Keratinocyte (primary cell): Measurements from ENCODE around the gene ZNF423. TPM values are rescaled to one million over a fixed set of nuclear protein-coding genes. Genes with fewer than 3 reads are reported as not detected.

Experiments
- DNase-seq: peaks from one replicate; pipeline ENCODE4 v3.0.0-alpha.2; 2011; ENCODE audit warnings: low read depth, missing footprints, low spot score
- FAIRE-seq: peaks from 2 replicates; lab custom pipeline; 2011; peaks lifted over from hg19 to GRCh38; lab: Jason Lieb, UNC
- H2AFZ ChIP-seq: 2 replicates; pipeline ENCODE4 v1.6.0; 2012; ENCODE audit warnings: low read length, control low read depth, inconsistent platforms; ENCODE audit not compliant: control insufficient read depth
- H3K27ac ChIP-seq: 2 replicates; pipeline ENCODE4 v1.5.1; 2011; ENCODE audit warnings: low read length; ENCODE audit not compliant: control insufficient read depth, insufficient read depth
- H3K27me3 ChIP-seq: 3 replicates; pipeline ENCODE4 v1.6.0; 2011; ENCODE audit warnings: low read length; ENCODE audit not compliant: control insufficient read depth, insufficient read depth; ENCODE audit errors: extremely low read depth
- H3K36me3 ChIP-seq, 2 experiments: 2 replicates in 1 of 2; 3 replicates in 1 of 2; pipeline ENCODE4 v1.5.1; 2011; ENCODE audit warnings: low read length in 2 of 2, mild to moderate bottlenecking in 1 of 2; ENCODE audit not compliant: control insufficient read depth in 2 of 2, insufficient read depth in 2 of 2; ENCODE audit errors: extremely low read depth in 1 of 2
- H3K4me1 ChIP-seq: 3 replicates; pipeline ENCODE4 v1.5.1; 2011; ENCODE audit warnings: low read length; ENCODE audit not compliant: control insufficient read depth, insufficient read depth; ENCODE audit errors: extremely low read depth
- H3K4me2 ChIP-seq: 3 replicates; pipeline ENCODE4 v1.6.0; 2011; ENCODE audit warnings: low read depth, low read length; ENCODE audit not compliant: control insufficient read depth, insufficient read depth; ENCODE audit errors: extremely low read depth
- H3K4me3 ChIP-seq, 3 experiments: fragments of 200-600 bp in 1 of 3; sonication (generic) in 1 of 3; 2 replicates in 2 of 3; 3 replicates in 1 of 3; pipeline ENCODE4 v1.5.1; 2011 to 2016; ENCODE audit warnings: low read length in 3 of 3, mild to moderate bottlenecking in 3 of 3, control low read depth in 2 of 3, inconsistent platforms in 1 of 3, low read depth in 1 of 3, mixed read lengths in 1 of 3, mixed run types in 1 of 3, moderate library complexity in 1 of 3; ENCODE audit not compliant: control insufficient read depth in 2 of 3, insufficient read depth in 2 of 3; ENCODE audit errors: extremely low read depth in 1 of 3
- H3K79me2 ChIP-seq: 2 replicates; pipeline ENCODE4 v1.6.0; 2012; ENCODE audit warnings: low read length; ENCODE audit not compliant: control insufficient read depth, insufficient read depth
- H3K9ac ChIP-seq: 3 replicates; pipeline ENCODE4 v1.6.0; 2011; ENCODE audit warnings: low read length; ENCODE audit not compliant: control insufficient read depth, insufficient read depth; ENCODE audit errors: extremely low read depth
- H3K9me1 ChIP-seq: 3 replicates; pipeline ENCODE4 v1.6.0; 2011; ENCODE audit warnings: low read length; ENCODE audit not compliant: control insufficient read depth, insufficient read depth; ENCODE audit errors: extremely low read depth
- H3K9me3 ChIP-seq: 2 replicates; pipeline ENCODE4 v1.5.1; 2012; ENCODE audit warnings: low read depth, low read length; ENCODE audit not compliant: control insufficient read depth
- H4K20me1 ChIP-seq: 3 replicates; pipeline ENCODE4 v1.6.0; 2011; ENCODE audit warnings: low read length; ENCODE audit not compliant: control insufficient read depth, insufficient read depth; ENCODE audit errors: extremely low read depth
- EZH2 ChIP-seq: IDR thresholded peaks from one replicate; pipeline ENCODE4 v1.6.1; 2012; ENCODE audit warnings: inconsistent platforms, mild to moderate bottlenecking, low read length, moderate library complexity
- dilution Hi-C: fragments of 300-500 bp; cut with MboI; formaldehyde crosslinking; loops from one replicate; pipeline ENCODE4 v1.7.0; 2020; ENCODE audit warnings: low sequenced_read_pairs; ENCODE audit not compliant: extremely low pct_ligation_motif_present
- polyA plus RNA-seq, 5 experiments: library from polyadenylated mRNA; depleted of rRNA in 3 of 5; stranded (reverse) in 3 of 5; stranded (forward) in 1 of 5; unstranded in 1 of 5; fragments of >200 nt; gene quantifications; 1 replicate in 1 of 5; 2 replicates in 3 of 5; 3 replicates in 1 of 5; pipeline versions ENCODE4 v1.2.1 to v1.2.3, GENCODE V29; 2011 to 2012; ENCODE audit warnings: missing spikeins in 2 of 5, low read depth in 1 of 5, low replicate concordance in 1 of 5
- TF ChIP-seq, protein P1 (sequence below), 3 experiments: IDR thresholded peaks in 1 of 3; conservative IDR thresholded peaks in 1 of 3; optimal IDR thresholded peaks in 1 of 3; 2 replicates in 2 of 3; 3 replicates in 1 of 3; pipeline versions ENCODE3 to v1.5.1; 2011; ENCODE audit warnings: low read length in 3 of 3, mild to moderate bottlenecking in 3 of 3, moderate library complexity in 2 of 3, control low read depth in 1 of 3, inconsistent platforms in 1 of 3; ENCODE audit not compliant: insufficient read depth in 2 of 3; ENCODE audit errors: extremely low read depth in 1 of 3

ZNF423 gene
- polyA plus RNA-seq, 1 donor (not counting 4 experiments of a cell fraction or from before 2014, with no cell fraction given): 0.05 TPM

DNA sequence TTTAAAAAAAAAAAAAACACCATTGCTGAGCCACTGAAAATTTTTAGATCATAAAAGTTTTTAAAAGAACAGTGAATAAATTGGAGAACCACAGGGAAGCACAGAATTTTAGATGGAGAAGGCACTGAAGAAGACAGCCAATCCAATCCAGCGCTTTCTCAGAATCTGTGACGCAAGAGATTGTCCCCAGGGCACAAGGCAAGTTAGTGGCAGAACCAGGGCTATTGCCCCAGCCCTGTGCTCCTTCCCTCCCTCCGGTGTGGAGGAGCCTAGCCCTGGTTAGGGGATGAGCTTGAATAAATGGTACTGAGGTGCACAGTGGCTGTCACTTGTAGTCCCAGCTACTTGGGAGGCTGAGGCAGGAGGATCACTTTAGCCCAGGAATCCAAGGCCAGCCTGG is 108.3 kb downstream of the ZNF423 start:
- H3K27ac ChIP-seq: no peak overlapping the region
- dilution Hi-C loops: no loop called here
- no peaks in the 10 kb centered on the region for H3K4me1 ChIP-seq
- H3K9me1 ChIP-seq: no peaks in the 10 kb centered on the region
- no peak overlapping the region for H3K4me3 ChIP-seq
- no peaks in the 10 kb centered on the region for H4K20me1 ChIP-seq
- no peak for TF ChIP-seq EZH2
- TF ChIP-seq, protein P1, sequence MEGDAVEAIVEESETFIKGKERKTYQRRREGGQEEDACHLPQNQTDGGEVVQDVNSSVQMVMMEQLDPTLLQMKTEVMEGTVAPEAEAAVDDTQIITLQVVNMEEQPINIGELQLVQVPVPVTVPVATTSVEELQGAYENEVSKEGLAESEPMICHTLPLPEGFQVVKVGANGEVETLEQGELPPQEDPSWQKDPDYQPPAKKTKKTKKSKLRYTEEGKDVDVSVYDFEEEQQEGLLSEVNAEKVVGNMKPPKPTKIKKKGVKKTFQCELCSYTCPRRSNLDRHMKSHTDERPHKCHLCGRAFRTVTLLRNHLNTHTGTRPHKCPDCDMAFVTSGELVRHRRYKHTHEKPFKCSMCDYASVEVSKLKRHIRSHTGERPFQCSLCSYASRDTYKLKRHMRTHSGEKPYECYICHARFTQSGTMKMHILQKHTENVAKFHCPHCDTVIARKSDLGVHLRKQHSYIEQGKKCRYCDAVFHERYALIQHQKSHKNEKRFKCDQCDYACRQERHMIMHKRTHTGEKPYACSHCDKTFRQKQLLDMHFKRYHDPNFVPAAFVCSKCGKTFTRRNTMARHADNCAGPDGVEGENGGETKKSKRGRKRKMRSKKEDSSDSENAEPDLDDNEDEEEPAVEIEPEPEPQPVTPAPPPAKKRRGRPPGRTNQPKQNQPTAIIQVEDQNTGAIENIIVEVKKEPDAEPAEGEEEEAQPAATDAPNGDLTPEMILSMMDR (optimal IDR thresholded peaks at IDR 0.05 in 1 of 3, IDR thresholded peaks at IDR 0.05 in 1 of 3, conservative IDR thresholded peaks at IDR 0.05 in 1 of 3; ENCODE audit: extremely low read depth in 1 of 3, insufficient read depth in 2 of 3, low read length in 3 of 3): no peak
- H2AFZ ChIP-seq: no peak overlapping the region
- H3K9me3 ChIP-seq: no peaks in the 10 kb centered on the region
- H3K4me2 ChIP-seq: no peak overlapping the region
- no peak for DNase-seq
- H3K36me3 ChIP-seq: no peaks in the 10 kb centered on the region
- H3K27me3 ChIP-seq: no peaks in the 10 kb centered on the region
- no peaks in the 10 kb centered on the region for H3K79me2 ChIP-seq
- H3K9ac ChIP-seq: no peak overlapping the region
- FAIRE-seq: no peak

DNA sequence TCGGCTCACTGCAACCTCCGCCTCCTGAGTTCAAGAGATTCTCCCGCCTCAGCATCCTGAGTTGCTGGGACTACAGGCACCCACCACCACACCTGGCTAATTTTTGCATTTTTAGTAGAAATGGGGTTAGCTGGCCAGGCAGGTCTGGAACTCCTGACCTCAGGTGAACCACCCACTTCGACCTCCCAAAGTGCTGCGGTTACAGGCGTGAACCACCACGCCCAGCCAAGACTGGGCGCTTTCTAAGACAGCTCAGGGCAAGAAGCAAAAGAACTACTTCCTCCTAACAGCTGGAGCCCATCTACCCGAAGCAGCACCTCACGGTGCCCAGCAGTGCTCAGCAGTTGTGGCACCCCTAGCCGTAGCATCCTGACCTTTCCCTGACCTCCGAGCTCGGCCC is 109.4 kb downstream of the ZNF423 start:
- H3K4me2 ChIP-seq: no peak overlapping the region
- H3K27ac ChIP-seq: no peak overlapping the region
- H3K9me3 ChIP-seq: no peaks in the 10 kb centered on the region
- no peak overlapping the region for H2AFZ ChIP-seq
- H3K27me3 ChIP-seq: no peaks in the 10 kb centered on the region
- no peaks in the 10 kb centered on the region for H3K36me3 ChIP-seq
- no peak overlapping the region for H3K4me3 ChIP-seq
- dilution Hi-C loops: no loop called here
- no peaks in the 10 kb centered on the region for H3K4me1 ChIP-seq
- H3K9ac ChIP-seq: no peak overlapping the region
- H3K9me1 ChIP-seq: no peaks in the 10 kb centered on the region
- H4K20me1 ChIP-seq: no peaks in the 10 kb centered on the region
- TF ChIP-seq, protein P1 (optimal IDR thresholded peaks at IDR 0.05 in 1 of 3, IDR thresholded peaks at IDR 0.05 in 1 of 3, conservative IDR thresholded peaks at IDR 0.05 in 1 of 3; ENCODE audit: extremely low read depth in 1 of 3, insufficient read depth in 2 of 3, low read length in 3 of 3): no peak
- no peak for TF ChIP-seq EZH2
- FAIRE-seq (no peak), DNase-seq (no peak)
- H3K79me2 ChIP-seq: no peaks in the 10 kb centered on the region
